Kidney tubule cell (primary cell): ENCODE measurements around the gene ADH4.
A peak's percentile ranks its signal among the peaks of the same experiment; 100 is the strongest.

ENCODE experiments used
- DNase-seq: peaks from one replicate; pipeline ENCODE4 v3.0.0-alpha.2; 2018; ENCODE audit warnings: low spot score

ADH4 gene

DNA sequence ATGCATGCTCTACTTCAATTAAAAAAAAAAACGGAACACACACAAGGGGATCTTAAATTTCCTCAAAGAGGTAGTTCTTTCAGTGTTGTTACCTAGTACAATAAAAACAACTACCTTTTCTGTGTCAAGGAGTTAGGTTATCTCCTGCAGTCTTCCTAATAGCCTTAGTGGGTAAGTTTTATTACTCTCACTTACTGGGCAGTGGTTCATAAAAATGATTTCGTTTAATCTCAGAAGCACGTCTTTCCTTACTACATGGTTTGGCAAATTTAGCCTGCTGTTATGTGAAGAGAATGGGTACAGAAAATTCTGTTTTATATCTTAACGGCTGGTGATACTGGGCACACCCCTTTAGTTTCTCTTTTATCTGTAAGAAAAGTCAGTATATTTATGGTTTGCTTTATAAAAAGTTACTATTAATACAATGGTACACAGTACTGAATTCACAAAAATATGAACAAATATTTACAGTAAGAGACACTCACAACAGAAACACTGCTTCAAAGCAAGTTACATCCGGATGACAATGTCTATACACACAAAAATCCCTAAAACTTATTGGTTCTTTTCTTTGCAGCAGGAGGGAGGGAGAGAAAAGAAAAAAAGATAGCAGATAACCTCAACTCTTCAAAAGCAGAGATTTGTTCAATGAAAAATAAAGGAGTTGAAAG is 64.3 kb downstream of the ADH4 start:
- DNase-seq = no peak

DNA sequence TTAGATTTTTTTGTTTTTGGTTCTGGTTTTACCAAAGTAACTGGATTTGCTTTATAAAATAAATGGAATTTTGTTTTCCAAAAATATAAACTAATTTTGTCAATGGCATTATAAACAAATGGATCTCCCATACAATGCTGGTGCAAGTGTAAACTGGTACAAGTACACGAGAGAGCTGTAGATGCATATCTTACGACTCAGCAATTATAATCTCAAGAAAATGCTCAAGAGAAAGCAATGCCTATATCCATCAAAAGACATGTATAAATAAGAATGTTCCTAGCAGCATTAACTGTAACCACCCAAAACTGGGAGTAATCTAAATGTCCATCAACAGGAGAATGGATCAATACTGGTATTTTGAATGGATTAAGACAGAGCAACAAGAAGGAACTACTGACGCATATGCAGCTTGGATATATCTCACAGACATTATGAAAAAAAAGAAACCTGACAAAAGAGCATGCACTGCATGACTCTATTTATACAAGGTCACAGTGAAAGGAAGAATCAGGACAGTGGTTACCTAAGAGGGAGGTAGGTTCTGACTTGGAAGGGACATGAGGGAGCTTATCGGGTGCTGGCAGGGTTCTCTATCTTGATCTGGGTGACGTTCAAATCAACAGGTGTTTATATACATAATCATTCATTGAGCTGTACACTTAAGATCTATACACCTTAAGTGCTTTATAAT is 65.0 kb downstream of the ADH4 start:
- no peak for DNase-seq

DNA sequence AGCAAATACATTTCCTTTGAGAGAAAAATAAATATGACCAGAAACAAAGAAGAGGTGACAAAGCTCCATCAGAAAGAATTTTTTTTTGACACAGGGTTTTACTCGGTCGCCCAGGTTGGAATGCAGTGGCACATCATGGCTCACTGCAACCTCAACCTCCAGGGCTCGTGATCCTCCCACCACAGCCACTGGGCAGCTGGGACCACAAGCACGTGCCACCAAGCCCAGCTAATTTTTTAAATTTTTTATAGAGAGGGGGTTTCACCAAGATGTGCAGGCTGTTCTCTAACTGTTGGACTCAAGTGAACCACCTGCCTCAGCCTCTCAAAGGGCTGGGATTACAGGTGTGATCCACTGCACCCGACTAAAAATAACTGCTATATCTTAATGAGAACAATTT is 65.8 kb downstream of the ADH4 start:
- DNase-seq = no peak

DNA sequence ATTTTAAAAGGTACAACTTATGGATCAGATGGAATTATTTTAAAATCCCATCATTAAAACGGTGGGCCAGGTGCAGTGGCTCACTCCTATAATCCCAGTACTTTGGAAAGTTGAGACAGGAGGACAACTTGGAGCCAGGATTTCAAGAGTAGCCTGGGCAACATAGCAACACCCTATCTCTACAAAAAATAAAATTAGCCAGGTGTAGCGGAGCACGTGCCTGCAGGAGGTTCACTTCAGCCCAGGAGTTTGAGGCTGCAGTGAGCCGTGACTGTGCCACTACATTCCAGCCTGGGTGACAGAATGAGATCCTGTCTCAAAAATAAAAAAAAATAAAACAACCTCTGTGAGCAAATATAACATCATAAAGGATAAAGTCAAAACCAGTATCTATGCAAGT is 66.9 kb downstream of the ADH4 start:
- peak; percentile 62 for DNase-seq

DNA sequence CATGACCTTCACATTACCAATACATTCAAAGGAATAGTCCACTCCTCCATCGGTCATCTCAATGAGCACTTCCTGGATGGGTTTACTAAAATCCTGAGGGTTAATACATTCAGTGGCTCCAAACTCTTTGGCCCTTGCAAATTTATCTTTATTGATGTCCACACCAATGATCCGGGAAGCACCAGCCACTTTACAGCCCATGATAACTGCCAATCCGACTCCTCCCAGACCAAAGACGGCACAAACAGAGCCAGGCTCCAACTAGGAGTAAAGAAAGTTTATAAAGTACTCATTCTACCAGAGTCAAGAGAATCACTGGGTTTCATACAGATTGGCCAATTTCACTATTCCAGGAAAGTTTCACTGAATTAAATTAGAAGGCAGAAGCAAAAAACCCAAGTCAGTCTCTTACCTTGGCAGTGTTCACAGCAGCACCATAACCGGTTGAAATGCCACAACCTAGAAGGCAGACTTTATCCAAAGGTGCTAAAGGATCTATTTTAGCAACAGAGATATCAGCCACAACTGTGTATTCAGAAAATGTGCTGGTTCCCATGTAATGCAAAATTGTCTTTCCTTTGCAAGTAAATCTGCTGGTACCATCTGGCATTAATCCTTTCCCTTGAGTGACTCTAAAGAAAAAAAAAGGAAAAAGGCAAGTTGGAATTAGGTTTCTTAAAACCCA is 67.7 kb downstream of the ADH4 start:
- no peak for DNase-seq

DNA sequence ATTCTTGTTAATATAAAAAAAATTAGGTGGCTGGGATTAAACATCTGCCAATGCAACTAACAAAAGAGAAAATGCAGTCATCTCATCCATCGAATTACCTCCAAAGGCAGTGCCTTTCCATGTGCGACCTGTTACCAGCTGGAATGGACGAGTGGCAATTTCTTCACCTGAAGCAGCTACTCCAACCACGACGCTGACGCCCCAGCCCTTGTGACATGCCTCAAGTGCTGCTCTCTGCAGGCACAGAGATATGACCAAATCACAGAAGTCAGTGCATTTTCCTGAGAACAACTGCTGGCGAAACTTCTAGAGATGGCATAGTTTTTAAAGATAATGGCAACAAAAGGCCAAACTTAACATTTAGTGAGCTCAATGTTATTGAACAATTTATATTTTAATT is 69.3 kb downstream of the ADH4 start:
- no peak for DNase-seq
